ENCODE measurements around the gene MTMR12.

MTMR12 gene

GRCh38 chr5:32276173-32276853, 36.4 kb downstream of the MTMR12 start:
- no peak for DNase-seq (ENCODE audit: low read depth in 2 of 2)

- no peak for DNase-seq (ENCODE audit: low read depth in 2 of 2)
Observed at GRCh38 chr5:32275396-32275741, 37.4 kb downstream of the MTMR12 start.

DNA sequence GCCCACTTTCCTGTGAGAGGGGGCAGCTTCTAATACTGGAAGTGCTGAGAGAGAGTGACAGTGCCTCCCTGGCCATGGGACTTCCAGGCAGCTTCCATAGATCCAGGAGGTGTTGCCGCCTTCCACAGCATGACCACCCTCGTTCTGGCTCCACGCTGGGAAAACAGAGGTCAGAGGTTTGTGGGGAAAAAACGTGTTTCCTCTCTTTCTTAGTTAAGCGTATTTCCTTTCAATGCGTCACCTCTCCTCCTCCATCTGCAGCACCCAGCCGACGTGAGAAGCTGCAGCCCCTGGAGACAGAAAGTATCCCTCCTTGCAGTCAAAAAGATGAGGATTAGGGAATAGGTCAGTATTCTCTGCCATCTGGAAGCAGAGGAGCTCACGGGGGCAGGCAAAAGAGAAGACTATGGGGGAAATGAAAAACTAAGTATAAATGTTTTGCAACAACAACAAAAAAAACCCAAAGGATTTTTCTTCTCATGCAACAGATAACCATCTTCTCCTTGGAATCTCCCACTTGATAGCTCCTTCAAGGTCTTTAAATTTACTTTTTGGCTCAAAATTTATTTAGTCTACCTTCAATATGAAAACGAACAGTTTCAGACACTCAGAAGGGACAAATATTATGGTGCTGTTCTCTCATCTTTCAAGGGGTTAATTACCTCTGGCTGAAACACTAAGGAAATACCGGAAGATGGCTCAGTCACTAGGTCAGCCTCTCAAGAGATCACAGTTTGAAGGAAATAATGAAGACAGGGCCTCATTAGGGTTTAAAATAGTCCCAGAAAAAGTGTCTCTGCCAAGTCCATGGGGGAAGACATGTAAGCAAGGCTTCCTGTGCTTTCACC, 38.0 kb downstream of the MTMR12 start:
- no peak for DNase-seq (ENCODE audit: low read depth in 2 of 2)

- no peak for DNase-seq (ENCODE audit: low read depth in 2 of 2)
Observed at GRCh38 chr5:32273821-32274220, 38.9 kb downstream of the MTMR12 start.

- no peak for DNase-seq (ENCODE audit: low read depth in 2 of 2)
Observed at GRCh38 chr5:32272746-32273145, 40.0 kb downstream of the MTMR12 start.

DNA sequence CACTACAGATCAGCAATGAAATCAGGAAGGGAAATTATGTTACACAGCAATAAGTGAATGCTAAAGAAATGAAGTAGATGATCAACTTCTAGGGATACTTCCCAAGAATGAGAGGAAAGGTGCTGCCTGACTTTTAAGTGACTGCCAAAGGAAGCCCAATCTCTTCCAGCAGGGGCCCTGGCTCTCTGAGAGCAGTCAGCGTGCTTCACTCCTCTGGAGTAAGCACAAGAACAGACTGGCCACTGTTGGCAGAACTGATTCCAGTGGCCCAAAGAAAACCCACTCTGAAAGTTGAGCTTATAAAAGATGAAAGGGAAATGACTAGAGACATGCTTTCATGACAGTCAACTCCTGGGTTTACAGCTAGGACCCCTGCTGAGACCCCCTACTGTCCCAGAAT, 41.8 kb downstream of the MTMR12 start:
- no peak for DNase-seq (ENCODE audit: low read depth in 2 of 2)

DNA sequence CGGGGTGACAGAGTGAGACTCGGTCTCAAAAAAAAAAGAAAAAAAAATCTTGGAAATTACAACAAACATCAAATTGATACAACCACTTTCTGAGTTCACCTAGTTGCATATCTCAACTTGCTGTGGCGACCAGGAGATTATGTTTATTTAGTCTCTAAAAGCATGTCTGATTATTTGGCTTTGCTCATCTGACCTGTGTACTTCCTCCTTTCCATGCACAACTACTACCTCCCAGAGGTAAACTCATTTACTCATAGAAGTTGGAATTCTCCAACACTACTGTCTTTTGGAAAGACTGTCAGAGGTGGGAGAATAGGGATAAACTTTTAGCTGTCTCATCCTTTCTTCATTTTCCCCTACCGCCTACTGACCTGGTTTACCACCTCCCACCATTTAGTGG, 42.6 kb downstream of the MTMR12 start:
- DNase-seq (ENCODE audit: low read depth in 2 of 2) = no peak

GRCh38 chr5:32265902-32266301, 46.8 kb downstream of the MTMR12 start:
- DNase-seq (ENCODE audit: low read depth in 2 of 2) = no peak

DNA sequence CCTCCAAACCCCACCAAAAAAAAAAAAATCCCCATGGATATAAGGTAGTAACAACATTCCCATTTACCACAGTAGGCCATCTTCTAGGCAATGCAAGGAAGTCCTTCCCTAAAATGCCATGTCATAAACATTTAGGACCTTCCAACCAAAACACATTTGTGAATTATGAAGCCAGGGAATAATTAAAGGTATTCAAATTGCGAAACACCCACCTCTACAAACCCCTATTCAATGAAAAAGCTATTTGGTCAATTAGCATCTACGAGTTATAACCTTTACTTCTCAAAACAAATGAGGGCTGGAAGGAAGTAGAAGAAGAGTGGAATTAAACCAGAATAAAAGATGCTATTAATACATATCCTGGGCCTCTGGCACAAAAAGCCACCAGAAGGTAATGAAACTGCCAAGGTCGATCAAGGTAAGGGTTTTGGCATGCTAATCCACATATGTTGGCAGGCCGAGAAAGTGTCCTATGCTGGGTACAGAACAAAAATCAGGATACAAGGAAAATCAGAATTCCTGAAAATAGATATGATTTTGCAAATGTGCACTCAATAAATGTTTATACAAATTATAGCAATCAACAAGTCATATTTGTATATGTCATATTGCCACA, 47.7 kb downstream of the MTMR12 start:
- DNase-seq (ENCODE audit: low read depth in 2 of 2) = no peak

DNA sequence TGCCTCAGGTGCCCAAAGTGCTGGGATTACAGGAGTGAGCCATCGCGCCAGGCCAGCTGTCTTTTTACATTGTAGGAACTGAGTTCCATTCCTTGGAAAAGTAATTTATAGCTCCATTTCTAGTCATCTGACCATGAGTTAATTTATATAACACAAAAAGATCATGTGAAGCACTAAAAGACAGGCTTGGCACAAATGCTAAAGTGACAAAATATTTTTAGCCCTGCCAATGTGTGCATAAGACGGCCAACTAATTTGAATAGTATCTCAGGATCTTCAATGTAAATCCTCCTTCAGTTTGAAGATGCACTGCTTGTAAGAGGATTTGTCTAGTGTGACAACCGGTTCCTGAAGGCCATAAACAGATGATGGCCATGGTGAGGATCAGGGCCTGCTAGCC, 49.1 kb downstream of the MTMR12 start:
- DNase-seq (ENCODE audit: low read depth in 2 of 2) = no peak

DNA sequence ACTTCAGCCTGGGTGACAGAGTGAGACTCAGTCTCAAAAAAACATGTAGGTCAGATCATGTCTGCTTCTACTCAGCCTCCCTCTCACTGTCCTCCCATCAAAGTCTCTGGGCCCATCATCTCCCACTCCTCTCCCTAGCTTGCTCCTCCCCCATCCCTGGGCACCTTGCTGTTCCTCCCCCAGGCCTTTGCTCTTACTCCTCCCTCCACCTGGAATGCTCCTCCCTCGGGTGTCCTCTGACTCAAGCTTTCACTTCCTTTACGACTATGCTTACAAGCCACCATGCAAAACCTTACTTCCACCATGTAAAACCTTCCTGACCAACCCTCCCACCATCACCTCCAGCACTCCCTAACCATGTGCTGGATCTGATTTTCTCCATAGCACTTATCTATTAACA, 51.5 kb downstream of the MTMR12 start:
- DNase-seq (ENCODE audit: low read depth in 2 of 2) = no peak

GRCh38 chr5:32259033-32259432, 53.7 kb downstream of the MTMR12 start:
- DNase-seq (ENCODE audit: low read depth in 2 of 2) = no peak

DNA sequence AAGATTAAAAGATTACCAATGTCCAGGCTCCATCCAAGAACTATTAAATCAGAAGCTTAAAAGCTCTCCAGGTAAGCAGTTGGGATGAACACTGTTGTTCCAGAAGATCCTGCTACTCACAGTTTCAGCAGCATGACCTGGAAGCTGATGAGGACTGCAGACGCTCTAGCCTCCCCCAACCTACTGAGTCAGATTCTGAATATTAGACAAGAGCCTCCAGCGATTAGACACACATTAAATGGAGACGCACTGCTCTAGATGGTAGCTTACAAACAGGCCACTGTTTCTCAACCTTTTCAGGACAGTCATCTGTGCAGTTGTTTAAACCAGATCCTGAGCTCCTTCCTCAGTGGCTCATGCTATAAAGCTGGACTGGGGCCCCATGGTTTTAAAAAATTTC, 54.3 kb downstream of the MTMR12 start:
- no peak for DNase-seq (ENCODE audit: low read depth in 2 of 2)

DNA sequence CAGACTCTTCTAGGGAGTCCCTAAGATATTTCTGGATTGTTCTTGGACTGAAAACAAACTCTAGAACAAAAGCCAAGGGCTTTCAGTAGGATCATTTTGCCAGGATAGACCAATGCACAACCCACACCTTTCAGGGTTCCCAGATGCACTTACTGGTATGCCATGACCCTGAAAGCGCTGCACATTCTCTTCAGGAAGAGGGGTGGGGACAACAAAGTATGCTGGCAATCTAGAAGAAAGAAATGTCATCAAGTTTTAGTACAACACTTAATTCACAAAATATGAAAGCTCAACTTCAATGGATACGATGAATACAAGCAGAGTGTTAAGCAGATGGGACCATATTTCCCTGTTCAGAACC, 57.2 kb downstream of the MTMR12 start:
- no peak for DNase-seq (ENCODE audit: low read depth in 2 of 2)

GRCh38 chr5:32254881-32255539, 57.7 kb downstream of the MTMR12 start:
- DNase-seq (ENCODE audit: low read depth in 2 of 2) = no peak

- no peak for DNase-seq (ENCODE audit: low read depth in 2 of 2)
Observed at GRCh38 chr5:32251871-32252458, 60.8 kb downstream of the MTMR12 start.

DNA sequence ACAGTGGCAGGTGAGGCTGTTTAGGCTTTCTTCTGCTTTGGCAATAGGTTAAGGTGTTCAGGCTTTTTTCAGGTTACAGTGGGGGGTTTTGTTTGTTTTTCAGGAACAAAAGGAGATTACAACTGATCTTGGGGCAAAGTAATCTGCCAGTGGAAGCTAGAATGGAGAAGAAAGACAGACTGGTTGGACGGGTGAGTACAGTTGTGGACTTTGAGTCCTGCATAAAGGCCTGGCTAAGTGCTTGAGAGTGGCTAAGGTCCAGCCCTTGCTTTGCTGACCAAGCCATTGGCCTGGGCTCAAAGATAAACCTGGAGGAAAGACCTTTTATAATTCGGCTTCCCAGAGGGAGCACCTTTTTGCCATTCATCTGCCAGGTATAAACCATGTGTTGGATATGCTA, 63.1 kb downstream of the MTMR12 start:
- no peak for DNase-seq (ENCODE audit: low read depth in 2 of 2)

DNA sequence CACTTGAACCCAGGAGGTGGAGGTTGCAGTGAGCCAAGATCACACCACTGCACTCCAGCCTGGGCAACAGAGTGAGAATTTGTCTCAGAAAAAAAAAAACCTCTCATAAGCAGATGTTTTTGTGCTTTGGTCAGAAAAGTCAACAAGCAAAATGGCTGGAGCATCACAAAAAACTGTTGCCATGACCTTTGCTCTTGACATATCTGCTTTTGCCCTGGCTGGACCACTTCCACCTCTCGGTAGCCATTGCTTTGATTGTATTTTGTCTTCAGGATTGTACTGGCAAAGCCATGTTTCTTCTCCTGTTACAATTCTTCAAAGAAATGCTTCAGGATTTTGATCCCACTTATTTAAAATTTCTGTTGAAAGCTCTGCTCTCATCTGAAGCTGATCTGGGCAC, 67.0 kb downstream of the MTMR12 start:
- DNase-seq (ENCODE audit: low read depth in 2 of 2) = no peak

GRCh38 chr5:32244017-32244416, 68.7 kb downstream of the MTMR12 start:
- no peak for DNase-seq (ENCODE audit: low read depth in 2 of 2)

DNA sequence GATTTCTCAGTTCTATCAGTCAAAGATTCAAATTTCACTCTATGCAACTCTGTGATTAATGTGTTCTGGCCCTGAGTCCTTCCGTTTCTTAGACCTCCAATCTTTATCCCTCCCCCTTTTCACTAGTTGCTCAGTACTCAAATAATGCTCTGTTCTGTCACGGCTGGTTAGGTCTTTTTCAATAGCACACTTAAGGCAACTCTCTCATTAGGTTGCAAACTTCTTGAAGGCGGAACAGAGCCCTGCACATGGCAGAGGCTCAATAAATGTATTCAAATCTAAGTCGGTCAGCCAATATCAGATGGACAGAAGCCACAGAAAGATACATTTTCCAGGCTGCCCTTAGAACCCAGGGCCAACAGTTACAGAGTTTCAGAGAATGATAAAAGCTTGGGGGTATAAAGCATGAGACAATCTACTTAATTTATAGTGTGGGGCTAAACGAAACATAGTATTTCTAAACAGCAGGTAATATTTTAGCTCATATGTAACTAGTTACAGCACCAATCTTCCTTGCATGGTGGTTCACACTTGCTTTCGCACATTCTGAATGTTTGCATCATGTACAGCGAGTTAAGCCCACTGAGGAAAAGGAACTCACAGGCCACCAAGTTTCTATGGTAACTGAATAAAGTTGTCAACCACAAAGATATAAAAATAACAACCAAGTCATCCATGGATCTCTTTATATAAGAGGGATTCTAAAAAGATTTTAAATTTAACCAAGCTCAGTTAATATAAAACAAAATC, 71.5 kb downstream of the MTMR12 start:
- no peak for DNase-seq (ENCODE audit: low read depth in 2 of 2)

DNA sequence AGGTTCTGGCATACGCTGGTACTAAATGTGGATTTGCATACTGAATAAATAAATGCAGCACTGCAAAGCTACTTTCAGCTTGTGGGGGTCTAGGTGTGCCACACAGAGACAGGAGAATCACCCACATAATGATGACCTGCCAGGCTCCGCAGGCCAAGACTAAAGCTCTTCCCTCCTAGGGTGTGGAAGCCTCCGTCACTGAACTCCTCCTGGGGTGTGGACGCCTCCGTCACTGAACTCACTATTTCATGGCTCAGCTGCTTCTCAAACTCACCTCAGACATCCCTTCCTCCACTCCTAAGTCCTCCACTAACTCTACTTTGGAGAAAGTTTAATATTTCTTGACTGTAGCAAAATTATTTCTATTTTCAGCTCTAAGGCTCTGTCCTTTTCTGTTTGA, 73.4 kb downstream of the MTMR12 start:
- DNase-seq (ENCODE audit: low read depth in 2 of 2) = no peak
